Duodenal mucosa (tissue), 2 donors: Measurements from ENCODE around the gene MPPED1.

Source experiments
- H3K27ac ChIP-seq: one replicate; pipeline ENCODE4 v1.7.0; 2013; ENCODE audit warnings: low read depth, low read length
- H3K27me3 ChIP-seq, 2 donors: one replicate each; pipeline ENCODE4 v1.7.0; 2013; ENCODE audit warnings: low read length in 2 of 2, control low read depth in 1 of 2; ENCODE audit not compliant: insufficient read depth in 2 of 2, control insufficient read depth in 1 of 2
- H3K36me3 ChIP-seq, 2 donors: one replicate each; pipeline ENCODE4 v1.7.0; 2013; ENCODE audit warnings: low read length in 2 of 2, control low read depth in 1 of 2; ENCODE audit not compliant: insufficient read depth in 2 of 2, control insufficient read depth in 1 of 2
- H3K4me1 ChIP-seq, 2 donors: one replicate each; pipeline ENCODE4 v1.7.0; 2013; ENCODE audit warnings: low read length in 2 of 2, control low read depth in 1 of 2; ENCODE audit not compliant: insufficient read depth in 2 of 2, control insufficient read depth in 1 of 2
- H3K4me3 ChIP-seq, 2 donors: one replicate each; pipeline ENCODE4 v1.7.0; 2013; ENCODE audit warnings: low read length in 2 of 2, low read depth in 1 of 2
- H3K9ac ChIP-seq, 2 donors: one replicate each; pipeline ENCODE4 v1.7.0; 2013; ENCODE audit warnings: low read length in 2 of 2, low read depth in 1 of 2
- H3K9me3 ChIP-seq, 2 donors: one replicate each; pipeline ENCODE4 v1.7.0; 2013; ENCODE audit warnings: low read length in 2 of 2, control low read depth in 1 of 2; ENCODE audit not compliant: control insufficient read depth in 1 of 2

The MPPED1 gene

DNA sequence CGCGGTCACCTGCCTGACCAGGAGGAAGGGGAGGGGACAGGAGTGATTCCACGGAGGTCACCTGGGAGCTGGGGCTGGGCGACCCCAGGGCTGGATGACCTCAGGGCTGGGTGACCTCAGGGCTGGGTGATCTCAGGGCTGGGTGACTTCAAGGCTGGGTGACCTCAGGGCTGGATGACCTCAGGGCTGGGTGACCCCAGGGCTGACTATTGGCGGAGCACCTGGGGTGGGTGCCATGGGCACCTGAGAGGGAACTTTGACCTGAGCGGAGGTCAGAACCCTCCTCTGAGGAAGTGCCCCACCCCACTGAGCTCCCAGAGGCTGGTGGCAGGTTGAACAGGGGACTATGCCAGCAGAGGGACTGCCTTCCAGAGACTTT lies 11.8 kb upstream of the MPPED1 start:
- Histone ChIP-seq H3K36me3 (no peaks in the 10 kb centered on the region), H3K9me3 (no peaks in the 10 kb centered on the region), H3K27me3 (no peaks in the 10 kb centered on the region), H3K9ac (no peak overlapping the region), H3K4me3 (no peak overlapping the region), H3K4me1 (no peaks in the 10 kb centered on the region), H3K27ac (no peak overlapping the region)

DNA sequence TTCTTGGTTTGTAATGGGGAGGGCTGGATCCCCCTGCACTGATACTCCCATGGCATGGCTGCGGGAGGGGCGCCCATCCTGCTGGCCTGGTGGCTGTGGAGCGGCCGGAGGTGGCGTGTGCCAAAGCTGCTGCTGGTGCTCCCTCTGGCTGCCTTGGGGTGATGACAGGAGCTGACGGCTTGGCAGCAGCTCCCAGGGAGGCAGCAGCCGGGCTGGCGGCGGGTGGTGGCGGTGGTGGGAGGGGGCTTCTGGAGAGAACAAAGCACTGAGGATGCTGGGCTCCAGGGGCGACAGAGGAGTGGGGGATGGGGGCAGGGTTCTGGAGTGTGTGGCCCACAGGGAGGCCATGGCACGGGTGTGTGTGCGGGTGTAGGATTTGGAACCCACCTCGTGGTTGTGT lies 11.4 kb upstream of the MPPED1 start:
- no peak overlapping the region for H3K9ac ChIP-seq
- H3K4me1 ChIP-seq, result no peaks in the 10 kb centered on the region
- no peaks in the 10 kb centered on the region for H3K9me3 ChIP-seq
- H3K27ac ChIP-seq, result no peak overlapping the region
- H3K36me3 ChIP-seq, result no peaks in the 10 kb centered on the region
- H3K4me3 ChIP-seq, result no peak overlapping the region
- peaks cover 0 to 4% of the 10 kb centered on the region in 2 donors for H3K27me3 ChIP-seq

- no peaks in the 10 kb centered on the region for H3K9me3 ChIP-seq
- no peak overlapping the region for H3K9ac ChIP-seq
- H3K4me3 ChIP-seq, result no peak overlapping the region
- peaks cover 0 to 4% of the 10 kb centered on the region in 2 donors for H3K27me3 ChIP-seq
- H3K4me1 ChIP-seq, result no peaks in the 10 kb centered on the region
- no peaks in the 10 kb centered on the region for H3K36me3 ChIP-seq
- no peak overlapping the region for H3K27ac ChIP-seq
These were observed 10.6 kb upstream of the MPPED1 start for GRCh38 chr22:43401233-43401632.

DNA sequence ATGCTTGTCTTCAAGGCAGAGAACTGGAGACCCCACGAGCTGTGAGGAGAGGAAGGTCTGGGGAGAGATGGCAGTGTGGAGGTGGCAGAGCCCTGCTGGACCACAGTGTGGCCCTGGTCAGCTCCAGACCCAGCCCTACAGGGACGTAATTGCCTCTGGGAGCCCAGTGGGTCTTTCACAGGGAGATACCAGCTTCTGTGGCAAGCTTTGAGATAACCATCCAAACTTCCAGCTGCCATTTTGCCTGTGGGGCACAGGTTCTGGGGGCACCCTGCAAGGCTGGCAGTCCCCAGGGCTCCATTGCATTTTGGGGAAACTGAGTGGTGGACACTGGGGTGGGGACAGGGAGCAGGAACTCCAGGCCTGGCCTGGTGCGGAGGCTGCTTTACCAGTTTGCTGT lies 10.2 kb upstream of the MPPED1 start:
- Histone ChIP-seq H3K4me3 (no peak overlapping the region), H3K9ac (no peak overlapping the region), H3K9me3 (no peaks in the 10 kb centered on the region), H3K4me1 (no peaks in the 10 kb centered on the region), H3K27ac (no peak overlapping the region), H3K27me3 (peaks cover 0 to 4% of the 10 kb centered on the region in 2 donors), H3K36me3 (no peaks in the 10 kb centered on the region)

- Histone ChIP-seq H3K36me3 (no peaks in the 10 kb centered on the region), H3K4me1 (no peaks in the 10 kb centered on the region), H3K27me3 (peaks cover 0 to 4% of the 10 kb centered on the region in 2 donors), H3K4me3 (no peak overlapping the region), H3K9me3 (no peaks in the 10 kb centered on the region), H3K27ac (no peak overlapping the region), H3K9ac (no peak overlapping the region)
These were observed 9.7 kb upstream of the MPPED1 start for GRCh38 chr22:43402128-43402527.

- Histone ChIP-seq H3K9me3 (no peaks in the 10 kb centered on the region), H3K36me3 (no peaks in the 10 kb centered on the region), H3K27ac (no peak overlapping the region), H3K9ac (no peak overlapping the region), H3K27me3 (peaks cover 4 to 11% of the 10 kb centered on the region in 2 donors), H3K4me3 (no peak overlapping the region), H3K4me1 (no peaks in the 10 kb centered on the region)
These were observed 7.0 kb upstream of the MPPED1 start for GRCh38 chr22:43404673-43405385.

DNA sequence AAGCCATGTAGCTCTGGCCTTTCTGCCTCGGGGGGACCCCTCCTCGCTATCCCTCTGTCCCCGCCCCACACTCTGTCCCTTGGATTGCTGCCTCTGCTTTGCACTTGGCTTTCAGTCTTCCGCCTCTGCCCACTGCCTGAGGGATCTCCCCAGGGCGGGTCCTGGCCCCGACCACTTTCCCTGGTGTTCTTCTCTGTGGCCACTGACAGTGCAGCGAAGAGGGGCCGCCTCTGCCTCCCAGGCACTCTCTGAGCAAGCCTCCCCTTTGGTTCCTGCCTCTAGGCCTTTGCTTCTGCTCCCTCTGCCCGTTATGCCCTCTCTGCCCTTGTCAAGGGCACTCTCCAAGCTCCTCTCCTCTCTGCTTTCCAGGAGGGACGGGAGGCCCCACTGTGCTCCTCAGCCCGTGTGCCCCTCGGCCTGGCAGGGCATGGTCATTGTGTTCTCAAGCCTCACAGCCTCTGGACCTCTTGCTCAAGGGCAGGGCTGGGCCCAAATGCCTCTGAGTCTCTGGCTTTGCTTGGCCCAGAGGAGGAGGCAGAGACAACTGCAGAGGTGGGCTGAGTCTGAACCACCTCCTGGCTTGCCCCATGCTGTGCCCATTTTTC lies 5.5 kb upstream of the MPPED1 start:
- no peak overlapping the region for H3K4me3 ChIP-seq
- H3K27ac ChIP-seq, result no peak overlapping the region
- no peaks in the 10 kb centered on the region for H3K4me1 ChIP-seq
- H3K9ac ChIP-seq, result no peak overlapping the region
- no peaks in the 10 kb centered on the region for H3K9me3 ChIP-seq
- H3K36me3 ChIP-seq, result no peaks in the 10 kb centered on the region
- peaks cover 18 to 25% of the 10 kb centered on the region in 2 donors for H3K27me3 ChIP-seq

- Histone ChIP-seq H3K9ac (no peak overlapping the region), H3K27ac (no peak overlapping the region), H3K9me3 (no peaks in the 10 kb centered on the region), H3K36me3 (no peaks in the 10 kb centered on the region), H3K27me3 (peaks cover 22 to 30% of the 10 kb centered on the region in 2 donors), H3K4me3 (no peak overlapping the region), H3K4me1 (no peaks in the 10 kb centered on the region)
These were observed 4.2 kb upstream of the MPPED1 start for GRCh38 chr22:43407591-43407990.

- no peak overlapping the region for H3K27ac ChIP-seq
These were observed 3.8 kb upstream of the MPPED1 start for GRCh38 chr22:43408009-43408408.

DNA sequence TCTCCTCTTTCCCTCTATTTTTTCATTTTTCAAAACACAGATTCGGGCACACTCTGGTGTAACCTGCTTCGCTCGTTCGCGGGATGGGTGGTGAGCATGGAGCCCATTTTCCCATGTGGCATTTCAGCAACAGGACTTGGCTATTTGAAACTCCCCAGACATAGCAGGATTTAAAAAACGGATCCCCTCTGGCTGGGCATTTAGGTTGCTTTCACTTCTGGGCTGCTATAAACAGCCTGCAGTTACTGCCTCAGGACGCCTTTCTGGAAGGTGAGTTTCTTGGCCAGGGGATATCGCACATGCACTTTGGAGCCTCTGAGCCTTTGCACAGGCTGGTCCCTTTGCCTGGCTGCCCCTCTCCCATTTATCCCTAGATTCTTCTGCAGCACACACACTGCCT lies 2.8 kb upstream of the MPPED1 start:
- H3K27me3 ChIP-seq, result peaks cover 34 to 39% of the 10 kb centered on the region in 2 donors
- H3K36me3 ChIP-seq, result no peaks in the 10 kb centered on the region
- H3K27ac ChIP-seq, result no peak overlapping the region
- H3K4me3 ChIP-seq, result no peak overlapping the region
- no peak overlapping the region for H3K9ac ChIP-seq
- H3K4me1 ChIP-seq, result no peaks in the 10 kb centered on the region
- no peaks in the 10 kb centered on the region for H3K9me3 ChIP-seq

More at GRCh38 chr22:43408009-43408408, 3.8 kb upstream of the MPPED1 start:
- no peak overlapping the region for H3K9ac ChIP-seq
- H3K4me3 ChIP-seq, result no peak overlapping the region
- H3K27me3 ChIP-seq, result peaks cover 26 to 31% of the 10 kb centered on the region in 2 donors
- no peaks in the 10 kb centered on the region for H3K4me1 ChIP-seq
- no peaks in the 10 kb centered on the region for H3K36me3 ChIP-seq
- H3K9me3 ChIP-seq, result no peaks in the 10 kb centered on the region
